GM21360 (cell line): ENCODE data around the gene CSRP1.
A peak's percentile ranks its signal among the peaks of the same experiment; 100 is the strongest.
"Not testable (repeated sequence)": the region's sequence is repeated elsewhere in the genome, so short reads cannot be mapped to it uniquely, and the experiment has no call there.

Experiments used
- ATAC-seq: cut with Tn5 transposase; IDR thresholded peaks from one replicate; pipeline ENCODE4 v1.9.1; 2021; ENCODE audit warnings: mild to moderate bottlenecking, moderate library complexity; ENCODE audit not compliant: unreplicated experiment

CSRP1 gene

DNA sequence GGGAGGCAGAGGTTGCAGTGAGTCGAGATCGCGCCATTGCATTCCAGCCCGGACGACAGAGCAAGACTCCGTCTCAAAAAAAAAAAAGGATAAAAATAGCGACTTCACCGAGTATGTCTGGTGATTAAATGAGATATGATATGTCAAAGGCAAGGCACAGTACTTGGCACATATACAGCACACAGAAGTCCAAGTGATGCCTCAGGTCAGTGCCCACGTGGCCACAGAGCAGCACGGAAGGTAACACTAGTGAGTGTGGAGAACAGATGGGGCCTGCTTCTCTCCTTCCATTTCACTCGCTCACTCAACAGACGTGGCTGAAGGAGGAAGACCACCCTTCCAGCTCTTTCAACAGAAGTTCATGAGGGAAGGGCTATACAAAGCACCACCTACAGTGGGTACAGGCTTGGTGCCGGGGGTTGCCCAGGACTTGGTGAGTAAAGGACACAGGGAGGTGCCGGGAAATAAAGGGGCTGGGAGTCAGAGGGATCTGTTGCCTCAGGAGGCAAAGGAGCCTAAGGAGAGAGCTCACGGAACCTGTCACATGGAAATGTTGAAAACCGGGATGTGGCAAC lies 8.9 kb downstream of the CSRP1 start:
- ATAC-seq: no peak

DNA sequence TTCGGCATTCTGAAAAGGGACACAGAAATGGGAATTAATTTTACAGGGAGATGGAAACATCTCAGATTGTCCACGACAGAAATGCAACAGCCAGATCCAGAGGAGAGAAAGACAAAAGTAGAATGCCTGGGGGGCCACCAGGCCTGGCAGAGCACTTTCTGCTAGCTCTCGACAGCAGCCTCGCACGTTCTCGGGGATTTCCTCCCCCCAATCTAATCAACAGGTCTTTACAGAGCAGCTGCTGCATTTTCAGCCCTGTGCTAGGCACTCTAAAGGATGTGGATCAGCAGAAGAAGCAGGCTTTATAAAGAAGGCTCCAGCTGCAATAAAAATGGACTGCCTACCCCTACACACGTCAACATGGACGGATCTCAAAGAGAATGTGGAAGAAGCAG lies 10.6 kb downstream of the CSRP1 start:
- ATAC-seq: no peak

DNA sequence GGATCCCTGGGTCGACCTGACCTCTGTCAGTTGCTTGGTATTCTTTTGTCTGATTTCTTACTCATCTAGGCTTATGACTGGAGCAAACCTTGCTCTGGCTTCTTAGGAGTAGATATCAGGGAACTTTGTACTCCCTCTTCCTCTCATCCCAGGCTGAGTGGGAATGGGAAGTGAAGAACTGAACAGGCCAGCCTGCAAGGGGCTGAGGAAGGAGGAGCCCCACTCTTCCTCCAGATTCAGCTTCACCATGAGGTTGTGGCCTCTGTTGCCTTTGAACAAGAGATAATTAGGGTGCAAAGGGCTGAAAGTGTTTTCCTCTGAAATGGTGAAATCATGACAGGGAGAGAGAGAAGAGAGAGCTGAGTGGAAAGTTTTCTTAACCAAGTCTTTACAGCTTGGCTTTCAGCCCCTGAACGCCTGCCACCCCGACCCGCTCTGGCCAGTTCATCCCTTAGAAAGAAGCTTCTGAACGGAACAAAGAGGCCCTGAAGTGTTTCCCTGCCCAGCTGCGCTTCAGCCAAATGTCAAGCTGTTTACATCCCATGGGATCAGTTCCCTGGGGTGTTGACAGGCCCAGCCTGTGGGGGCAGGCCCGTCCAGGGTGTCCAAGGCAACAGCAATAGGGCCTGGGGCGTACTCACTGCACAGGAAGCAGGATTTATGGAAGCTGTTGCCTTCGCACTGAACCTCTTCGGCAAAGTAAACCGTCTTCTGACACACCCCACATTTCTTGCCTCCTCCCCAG lies 11.2 kb downstream of the CSRP1 start:
- no peak for ATAC-seq

DNA sequence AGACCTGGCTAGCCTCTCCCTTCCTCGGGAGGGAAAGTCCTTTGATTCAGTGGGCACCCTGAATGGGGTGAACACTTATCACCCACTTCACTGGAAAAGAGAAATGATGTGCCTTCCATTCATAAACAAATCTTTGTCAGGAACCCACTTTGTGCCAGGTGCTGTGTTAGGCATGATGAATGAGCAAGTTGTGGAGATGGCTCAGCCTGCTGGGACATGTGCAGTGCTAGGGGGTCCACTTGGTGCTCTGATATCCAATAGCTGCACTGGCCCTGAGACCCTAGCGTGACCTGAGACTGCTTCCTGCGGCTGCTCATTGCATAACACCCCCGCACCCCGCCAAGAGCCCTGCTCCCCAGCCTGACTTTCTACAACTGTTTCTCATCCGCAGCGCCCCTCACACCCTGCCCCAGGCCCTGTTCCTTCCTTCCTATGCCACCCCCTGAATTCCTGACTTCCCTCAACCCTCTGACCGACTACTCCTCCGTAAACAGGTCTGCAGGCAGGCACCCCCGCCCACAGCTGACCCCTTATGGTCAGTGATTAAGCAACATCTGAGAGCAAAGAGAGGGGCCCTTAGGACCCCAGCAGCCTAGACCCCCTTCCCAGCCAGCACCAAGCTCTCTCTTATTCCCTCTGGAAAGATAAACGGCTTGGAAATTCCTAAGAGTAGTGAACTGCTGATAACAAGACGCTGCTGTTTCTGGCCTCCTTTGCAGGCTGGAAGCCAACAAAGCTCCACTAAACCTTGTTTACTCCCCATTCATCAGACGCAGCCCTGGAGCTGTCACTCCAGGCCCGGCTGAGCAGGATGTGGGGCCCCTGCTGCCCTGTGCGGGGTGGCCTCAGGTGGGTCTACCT lies 12.9 kb downstream of the CSRP1 start:
- ATAC-seq: no peak

DNA sequence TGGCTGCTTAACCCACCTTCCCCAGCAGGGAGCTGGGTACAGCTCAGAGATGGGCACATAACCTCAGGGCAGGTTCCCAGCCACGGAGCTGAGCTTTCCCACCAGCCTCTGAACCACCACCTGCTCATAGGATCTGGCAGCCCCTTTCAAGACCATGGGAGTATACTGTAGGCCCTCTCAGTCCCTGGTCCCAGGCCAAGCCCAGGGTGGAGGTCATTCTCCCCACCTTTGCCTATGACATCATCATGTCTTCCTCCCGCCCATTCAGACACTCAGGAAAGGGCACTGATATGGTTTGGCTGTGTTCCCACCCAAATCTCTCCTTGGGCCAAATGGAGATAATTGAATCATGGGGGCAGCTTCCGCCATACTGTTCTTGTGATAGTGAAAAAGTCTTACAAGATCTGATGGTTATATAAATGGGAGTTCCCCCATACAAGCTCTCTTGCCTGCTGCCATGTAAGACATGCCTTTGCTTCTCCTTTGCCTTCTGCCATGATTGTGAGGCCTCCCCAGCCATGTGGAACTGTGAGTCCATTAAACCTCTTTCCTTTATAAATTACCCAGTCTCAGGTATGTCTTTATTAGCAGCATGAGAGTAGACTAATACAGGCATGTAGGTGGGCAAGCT lies 13.8 kb downstream of the CSRP1 start:
- not testable (repeated sequence) for ATAC-seq

DNA sequence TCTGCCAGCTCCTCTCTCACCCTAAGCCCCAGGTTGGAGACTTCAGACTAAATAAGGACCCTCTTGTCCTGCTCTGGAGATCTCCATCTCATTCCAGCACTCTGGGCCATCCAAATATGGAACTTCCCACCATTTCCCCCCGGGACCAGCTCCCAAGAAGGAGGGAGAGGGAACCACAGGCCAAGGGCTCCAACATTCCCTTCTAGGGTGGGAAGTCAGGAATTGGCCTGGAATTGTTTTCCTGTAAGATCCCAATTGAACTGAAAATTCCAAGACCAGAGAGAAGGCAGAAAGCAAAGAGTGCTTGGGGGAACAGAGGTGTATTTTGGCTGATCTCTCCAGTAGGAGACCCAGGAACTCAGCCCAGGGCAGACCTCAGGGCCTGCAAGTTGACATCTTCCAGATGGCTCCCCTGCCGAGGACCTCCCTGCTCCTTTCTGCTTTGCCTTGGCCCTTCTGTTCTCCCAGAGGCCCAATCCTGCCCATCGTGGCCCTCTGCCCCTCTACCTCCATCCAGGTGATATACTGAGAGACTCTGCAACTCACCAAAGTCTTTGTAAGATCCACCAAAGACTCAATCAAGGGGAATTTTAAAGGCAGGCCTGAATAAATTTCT lies 14.9 kb downstream of the CSRP1 start:
- no peak for ATAC-seq

DNA sequence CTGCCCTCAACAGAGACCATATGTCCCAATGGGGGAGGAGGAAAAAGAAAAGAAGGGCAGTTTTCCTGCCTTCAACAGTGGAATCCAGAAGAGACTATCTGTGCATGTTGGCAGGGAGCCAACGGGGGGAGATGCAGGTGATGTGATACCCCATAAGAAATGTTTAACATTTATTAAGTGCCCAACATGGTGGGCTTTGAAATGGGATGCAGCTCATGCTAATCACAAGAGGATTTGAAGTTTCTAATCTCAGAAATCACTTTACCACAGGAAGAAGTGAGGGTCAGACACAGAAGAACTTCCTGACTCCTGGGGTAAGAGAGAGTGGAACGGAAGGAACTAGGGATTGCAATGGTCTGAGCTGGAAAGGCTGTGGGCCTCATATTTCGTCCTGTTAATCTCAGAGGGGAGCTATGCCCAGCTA lies 16.2 kb downstream of the CSRP1 start:
- no peak for ATAC-seq

DNA sequence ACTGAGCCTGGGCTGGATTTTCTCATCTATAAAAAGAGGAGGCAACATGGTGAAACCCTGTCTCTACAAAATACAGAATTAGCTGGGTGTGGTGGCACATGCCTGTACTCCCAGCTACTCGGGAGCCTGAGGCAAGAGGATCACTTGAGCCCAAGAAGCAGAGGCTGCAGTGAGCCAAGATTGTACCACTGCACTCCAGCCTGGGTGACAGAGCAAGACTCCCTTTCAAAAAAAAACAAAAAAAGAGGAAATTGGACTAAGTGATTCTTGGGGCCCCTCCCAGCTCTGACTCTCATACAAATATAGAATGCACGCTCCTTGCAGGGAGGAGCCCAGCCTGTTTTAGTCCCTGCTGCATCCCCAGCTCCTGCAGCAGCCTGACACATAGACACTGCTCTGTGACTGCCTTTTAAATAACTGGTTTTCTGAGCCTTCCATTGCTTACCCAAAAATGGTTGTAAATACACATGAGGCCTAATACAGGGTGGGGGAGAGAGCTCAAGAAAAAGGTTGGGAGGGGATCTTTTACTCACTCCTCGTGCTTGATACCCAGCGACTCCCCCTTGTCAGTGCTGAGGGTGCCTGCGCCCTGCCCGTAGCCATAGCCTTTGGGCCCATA lies 17.2 kb downstream of the CSRP1 start:
- no peak for ATAC-seq

DNA sequence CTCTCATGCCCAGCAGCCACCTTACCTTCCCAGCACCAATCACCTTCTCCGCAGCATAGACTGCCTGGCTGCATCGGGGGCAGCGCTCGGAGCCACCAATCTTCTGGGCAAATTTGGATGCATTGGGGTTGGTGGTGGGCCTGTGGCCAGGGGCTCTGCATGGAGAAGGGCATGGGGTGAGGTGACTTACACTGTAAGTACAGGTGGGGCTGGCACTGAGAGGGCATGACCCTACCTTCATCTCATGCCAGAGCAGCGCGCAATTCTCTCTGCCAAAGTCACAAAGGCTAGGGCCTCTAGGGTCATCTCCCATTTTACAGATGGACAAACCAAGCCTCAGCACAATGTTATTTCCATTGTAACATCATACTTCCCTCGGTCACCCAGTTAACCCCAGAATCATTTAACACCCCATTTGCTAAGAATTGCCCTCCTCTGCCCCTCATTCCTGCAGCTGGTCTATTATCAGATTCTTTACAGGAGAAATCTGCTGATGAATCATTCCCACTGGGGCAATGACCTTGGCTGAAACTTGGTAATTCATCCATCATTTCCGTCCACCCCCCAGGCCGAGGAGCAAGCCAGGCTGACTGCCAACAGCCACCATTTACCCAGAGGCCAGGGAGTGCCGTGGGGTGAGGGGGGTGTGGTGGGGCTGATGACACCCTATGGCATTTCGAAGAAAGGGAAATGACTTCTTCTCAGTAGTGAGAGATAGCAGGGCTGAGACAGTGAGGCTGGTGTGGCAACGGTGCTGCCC lies 17.9 kb downstream of the CSRP1 start:
- ATAC-seq: no peak

DNA sequence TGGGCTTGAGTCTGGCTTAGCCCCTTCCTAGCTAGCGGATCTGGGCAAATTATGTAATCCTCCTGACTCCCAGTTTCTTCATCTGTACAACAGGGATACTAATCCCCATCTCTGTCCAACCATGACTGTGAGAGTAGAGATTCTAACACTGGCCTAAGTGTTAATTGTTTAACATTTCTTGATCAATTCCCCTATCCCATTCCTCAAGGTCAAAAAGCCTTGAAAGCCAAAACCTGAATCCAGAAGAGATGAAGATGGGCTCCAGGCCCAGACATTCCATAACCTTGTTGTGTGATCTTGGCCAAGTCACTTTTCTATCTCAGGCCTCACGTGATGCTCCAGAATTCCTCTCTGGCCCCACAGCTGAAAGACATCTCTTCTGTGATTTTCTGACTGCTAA lies 19.2 kb downstream of the CSRP1 start:
- no peak for ATAC-seq

DNA sequence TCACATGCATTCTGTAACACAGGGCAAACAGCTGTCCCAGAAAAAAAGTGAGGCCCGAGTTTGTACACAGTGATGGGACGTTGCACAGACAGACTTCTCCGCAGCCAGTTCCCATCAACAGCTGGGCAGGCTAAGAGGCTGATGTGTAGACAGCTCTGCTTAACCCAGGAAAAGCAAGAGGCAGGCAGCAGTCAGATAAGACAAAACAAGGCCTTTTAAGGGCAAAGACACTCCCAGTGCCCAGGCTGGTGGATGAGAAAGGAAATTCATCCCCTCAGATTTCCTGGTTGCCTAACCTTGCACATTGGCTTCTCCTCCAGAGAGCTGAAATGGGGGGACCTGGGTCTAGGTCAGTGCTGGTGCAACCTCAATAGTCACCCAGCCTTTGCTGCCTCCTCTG lies 20.7 kb downstream of the CSRP1 start:
- ATAC-seq: no peak

DNA sequence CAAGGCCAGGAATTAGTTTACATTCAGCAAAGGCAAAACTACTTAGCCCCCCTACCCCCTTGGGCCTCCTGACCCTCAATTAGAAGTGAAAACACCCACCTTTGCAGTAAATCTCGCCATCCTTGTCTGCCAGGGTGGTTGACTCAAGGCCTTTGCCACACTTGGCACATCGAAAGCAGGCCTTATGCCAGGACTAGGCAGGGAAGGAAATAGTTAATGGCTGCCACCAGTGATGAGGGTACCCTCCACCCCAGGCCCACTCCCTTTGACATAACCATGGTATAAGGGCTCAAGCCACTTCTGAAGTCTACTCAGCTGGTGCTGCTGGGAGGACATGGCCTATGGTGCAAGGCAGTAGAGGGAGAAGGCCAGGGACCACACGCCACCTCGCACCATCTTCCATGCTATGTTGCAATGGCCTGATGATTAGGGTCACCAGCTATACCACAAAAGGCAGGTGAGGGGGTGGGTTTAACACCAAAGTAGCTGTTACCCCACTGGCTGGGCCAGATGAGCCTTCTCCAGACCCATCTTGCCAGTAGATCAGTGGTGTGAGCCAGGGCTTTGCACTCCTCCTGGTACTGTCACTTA lies 21.6 kb downstream of the CSRP1 start:
- no peak for ATAC-seq

DNA sequence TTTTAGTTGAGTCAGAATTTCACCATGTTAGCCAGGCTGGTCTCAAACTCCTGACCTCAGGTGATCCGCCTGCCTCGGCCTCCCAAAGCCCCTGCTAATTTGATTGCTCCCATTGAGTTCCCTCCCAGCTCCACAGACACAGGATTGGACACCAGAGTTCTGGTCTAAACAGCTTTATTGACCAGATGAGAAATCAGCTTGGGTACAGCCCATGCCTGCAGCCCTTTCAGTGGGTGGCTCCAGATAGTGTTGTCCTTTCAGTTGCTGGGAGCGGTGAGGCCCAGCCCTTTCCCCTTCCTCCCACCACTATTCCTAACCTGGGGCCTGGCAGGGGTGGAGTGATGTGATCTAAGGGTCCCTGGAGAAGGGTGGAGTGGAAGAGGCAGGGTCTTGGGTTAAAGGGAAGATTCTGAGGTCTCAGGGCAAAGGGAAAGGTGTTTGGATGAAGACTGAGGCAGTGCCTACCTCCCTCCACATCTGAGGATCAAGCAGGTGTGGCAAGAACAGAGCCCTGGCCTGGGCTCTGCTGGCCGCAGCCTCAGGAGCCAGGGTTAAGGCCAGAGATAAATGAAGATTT lies 23.5 kb downstream of the CSRP1 start:
- no peak for ATAC-seq

DNA sequence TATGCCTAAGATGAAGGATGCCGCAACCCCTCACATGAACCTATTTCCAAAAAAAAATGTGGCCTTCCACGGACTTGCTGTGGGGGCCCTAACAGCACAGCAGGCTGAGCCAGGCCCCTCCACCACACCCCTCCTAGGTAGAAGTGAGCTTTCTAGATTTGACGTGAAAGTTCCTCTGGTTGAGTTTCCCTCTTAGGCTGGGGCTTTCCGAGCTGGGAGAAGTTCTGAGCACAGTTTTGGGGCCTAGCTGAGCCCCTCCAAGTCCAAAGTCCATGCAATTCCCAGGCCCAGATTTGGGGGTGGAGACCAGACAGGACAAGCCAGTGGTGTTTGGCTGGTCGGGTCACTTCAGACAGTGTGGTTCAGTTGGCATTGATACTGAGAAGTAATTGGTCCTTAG lies 24.2 kb downstream of the CSRP1 start:
- no peak for ATAC-seq

DNA sequence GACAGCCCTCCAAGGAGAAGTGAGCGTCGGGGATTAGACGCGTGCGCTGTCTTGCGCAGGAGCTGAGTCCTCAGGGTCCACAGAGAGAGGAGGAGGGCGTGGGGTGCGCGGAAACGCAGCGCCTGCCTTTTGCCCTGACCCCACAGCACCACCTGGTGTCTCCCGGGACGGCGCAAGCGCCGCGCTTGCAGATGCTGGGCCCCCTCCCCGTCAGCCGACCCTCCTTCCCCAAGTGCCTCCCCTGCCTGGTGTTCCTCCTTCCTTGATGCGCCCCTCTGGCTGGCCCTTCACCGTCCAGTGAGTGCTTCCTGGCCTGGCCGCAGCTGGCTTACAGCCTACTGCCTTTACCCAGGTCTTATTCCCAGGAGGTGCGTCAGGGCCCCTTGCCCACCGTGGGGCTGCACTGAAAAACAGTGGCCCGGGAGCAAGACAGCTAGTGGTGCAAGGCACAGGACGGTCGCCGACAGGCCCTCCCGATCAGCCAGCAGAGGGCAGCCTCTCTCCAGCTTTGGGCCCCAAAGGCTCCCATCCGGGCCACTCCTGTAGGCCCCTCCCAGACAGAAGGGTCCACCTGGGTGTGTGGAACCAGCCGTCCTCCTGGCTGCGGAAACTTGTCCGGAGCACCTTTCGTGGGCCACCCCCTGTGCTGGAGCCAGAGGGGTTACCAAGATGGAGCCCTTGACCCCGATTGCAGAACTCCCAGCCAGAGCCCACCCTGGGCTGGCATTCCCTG lies 25.0 kb downstream of the CSRP1 start:
- peak; percentile 55 for ATAC-seq

DNA sequence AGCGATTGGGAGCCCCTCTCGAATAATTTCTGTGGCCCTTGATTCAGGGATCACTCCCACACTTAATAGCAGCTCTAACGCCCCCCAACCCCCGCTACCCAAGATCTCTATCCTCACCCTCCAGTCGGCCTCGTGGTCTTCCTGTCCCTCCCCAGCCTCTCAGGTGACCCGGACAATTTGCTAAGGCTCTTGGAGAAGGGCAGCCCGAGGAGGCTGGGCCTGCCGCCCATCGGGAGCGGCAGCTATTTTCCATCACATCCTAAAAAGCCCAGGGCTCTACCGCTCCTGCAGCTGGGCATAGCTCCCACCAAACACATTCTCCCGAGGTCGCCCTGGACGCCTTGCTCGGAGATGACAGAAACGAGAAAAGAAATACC lies 25.9 kb downstream of the CSRP1 start:
- ATAC-seq: no peak

DNA sequence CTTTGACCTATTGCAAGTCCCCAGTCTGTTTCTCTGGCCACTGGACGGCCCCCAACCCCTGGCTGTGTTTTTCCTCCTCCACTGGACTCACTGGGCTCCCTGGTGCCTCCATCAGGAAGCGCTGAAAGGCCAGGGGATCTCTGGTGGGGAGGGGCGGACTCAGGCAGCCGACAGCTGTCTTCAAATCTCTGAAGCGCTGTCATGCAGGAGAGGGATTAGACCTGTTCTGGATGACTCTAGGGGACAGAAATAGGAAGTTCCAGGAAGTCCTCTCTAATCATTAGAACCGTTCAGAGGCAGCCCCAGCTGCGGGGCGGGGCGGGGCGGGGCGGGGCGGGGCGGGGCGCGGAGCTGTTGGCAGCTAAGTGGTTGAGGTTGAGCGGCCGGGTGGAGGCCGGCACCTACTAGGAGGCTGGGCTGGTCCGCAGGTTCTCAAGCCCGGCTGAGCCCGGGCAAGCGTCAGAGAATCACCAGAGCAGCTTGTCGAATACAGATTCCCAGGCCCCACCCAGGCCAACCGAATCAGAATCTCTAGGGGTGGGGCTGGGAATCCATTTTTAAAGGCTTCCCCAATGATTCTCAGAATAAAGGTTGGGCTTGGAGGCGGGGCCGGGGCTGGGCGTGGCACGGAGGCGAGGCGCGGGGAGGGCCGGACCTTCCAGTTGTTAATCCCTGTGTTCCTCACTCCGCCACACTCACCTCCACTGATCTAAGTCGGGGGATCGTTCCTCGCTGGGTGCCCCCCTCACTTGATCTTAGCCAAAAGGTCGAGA lies 26.5 kb downstream of the CSRP1 start:
- ATAC-seq: peak; percentile 42
